H9 (cell line): ENCODE measurements around the gene NDUFA5. TPM values are rescaled to one million over a fixed set of nuclear protein-coding genes. Genes with fewer than 3 reads are reported as not detected.

Experiments
- DNase-seq: peaks from one replicate; pipeline ENCODE4 v3.0.0-alpha.2; 2017
- H2AFZ ChIP-seq: one replicate; pipeline ENCODE4 v1.6.1; 2013; ENCODE audit warnings: mild to moderate bottlenecking, low read length, control low read depth, moderate library complexity
- H2AK5ac ChIP-seq: 2 replicates; pipeline ENCODE4 v1.6.1; 2013; ENCODE audit warnings: low read length, control low read depth, mixed read lengths; ENCODE audit not compliant: insufficient read length
- H2BK120ac ChIP-seq: one replicate; pipeline ENCODE4 v1.6.1; 2013; ENCODE audit warnings: low read depth, mild to moderate bottlenecking, low read length, control low read depth, inconsistent platforms; ENCODE audit not compliant: poor library complexity, severe bottlenecking
- H2BK12ac ChIP-seq: 2 replicates; pipeline ENCODE4 v1.6.1; 2013; ENCODE audit warnings: low read length, control low read depth, mixed read lengths, low read depth; ENCODE audit not compliant: insufficient read length
- H2BK15ac ChIP-seq: 2 replicates; pipeline ENCODE4 v1.6.1; 2013; ENCODE audit warnings: low read depth, low read length, control low read depth
- H2BK20ac ChIP-seq: one replicate; pipeline ENCODE4 v1.6.1; 2013; ENCODE audit warnings: low read depth, mild to moderate bottlenecking, low read length, control low read depth, inconsistent platforms; ENCODE audit not compliant: poor library complexity, severe bottlenecking
- H2BK5ac ChIP-seq: 2 replicates; pipeline ENCODE4 v1.6.1; 2013; ENCODE audit warnings: low read length, control low read depth, mixed read lengths; ENCODE audit not compliant: insufficient read length
- H3K14ac ChIP-seq: 2 replicates; pipeline ENCODE4 v1.6.1; 2013; ENCODE audit warnings: low read length, control low read depth; ENCODE audit not compliant: insufficient read depth
- H3K18ac ChIP-seq: 2 replicates; pipeline ENCODE4 v1.6.1; 2013; ENCODE audit warnings: low read depth, mild to moderate bottlenecking, mixed read lengths, low read length, control low read depth; ENCODE audit not compliant: insufficient read length
- H3K23ac ChIP-seq: 2 replicates; pipeline ENCODE4 v1.6.1; 2013; ENCODE audit warnings: low read length, control low read depth, mixed read lengths, low read depth; ENCODE audit not compliant: insufficient read length
- H3K23me2 ChIP-seq: 2 replicates; pipeline ENCODE4 v1.6.1; 2013; ENCODE audit warnings: low read depth, mild to moderate bottlenecking, mixed read lengths, low read length, control low read depth; ENCODE audit not compliant: insufficient read length, poor library complexity, severe bottlenecking
- H3K27ac ChIP-seq: 2 replicates; pipeline ENCODE4 v1.5.1; 2013; ENCODE audit warnings: low read length, control low read depth, mixed read lengths, low read depth; ENCODE audit not compliant: insufficient read length
- H3K27me3 ChIP-seq: 2 replicates; pipeline ENCODE4 v1.6.1; 2013; ENCODE audit warnings: low read length, control low read depth, inconsistent platforms; ENCODE audit not compliant: insufficient read depth
- H3K4ac ChIP-seq: 2 replicates; pipeline ENCODE4 v1.6.1; 2013; ENCODE audit warnings: low read depth, mild to moderate bottlenecking, control low read depth, inconsistent platforms, low read length, moderate library complexity
- H3K4me1 ChIP-seq: 2 replicates; pipeline ENCODE4 v1.6.1; 2013; ENCODE audit warnings: low read length, control low read depth, inconsistent platforms; ENCODE audit not compliant: insufficient read depth
- H3K4me2 ChIP-seq: 2 replicates; pipeline ENCODE4 v1.6.1; 2013; ENCODE audit warnings: low read length, control low read depth, mixed read lengths; ENCODE audit not compliant: insufficient read length, insufficient read depth
- H3K56ac ChIP-seq: 2 replicates; pipeline ENCODE4 v1.6.1; 2013; ENCODE audit warnings: low read depth, mild to moderate bottlenecking, mixed read lengths, low read length, control low read depth; ENCODE audit not compliant: insufficient read length
- H3K79me1 ChIP-seq: 2 replicates; pipeline ENCODE4 v1.6.1; 2013; ENCODE audit warnings: low read depth, mild to moderate bottlenecking, moderate library complexity, low read length, control low read depth, inconsistent platforms; ENCODE audit not compliant: insufficient read depth, poor library complexity, severe bottlenecking
- H3K79me2 ChIP-seq: 2 replicates; pipeline ENCODE4 v1.6.1; 2013; ENCODE audit warnings: low read length, control low read depth, inconsistent platforms; ENCODE audit not compliant: insufficient read depth
- H3K9ac ChIP-seq: 2 replicates; pipeline ENCODE4 v1.6.1; 2013; ENCODE audit warnings: low read length, control low read depth, mixed read lengths; ENCODE audit not compliant: insufficient read length; ENCODE audit errors: extremely low read depth
- H3K9me3 ChIP-seq: one replicate; pipeline ENCODE4 v1.6.1; 2013; ENCODE audit warnings: low read depth, low read length, inconsistent platforms; ENCODE audit not compliant: control insufficient read depth
- H3T11ph ChIP-seq: one replicate; pipeline ENCODE4 v1.6.1; 2013; ENCODE audit warnings: mild to moderate bottlenecking, low read length, control low read depth, inconsistent platforms
- H4K20me1 ChIP-seq: one replicate; pipeline ENCODE4 v1.6.1; 2013; ENCODE audit not compliant: control insufficient read depth, insufficient read length, insufficient read depth
- H4K5ac ChIP-seq: 2 replicates; pipeline ENCODE4 v1.6.1; 2013; ENCODE audit warnings: low read depth, mild to moderate bottlenecking, mixed read lengths, low read length, control low read depth; ENCODE audit not compliant: insufficient read length
- H4K8ac ChIP-seq: replicated peaks from 2 replicates; pipeline ENCODE4 v1.6.1; 2013; ENCODE audit warnings: low read length, control low read depth, mixed read lengths, low read depth; ENCODE audit not compliant: insufficient read length
- H4K91ac ChIP-seq: 2 replicates; pipeline ENCODE4 v1.6.1; 2013; ENCODE audit warnings: low read depth, mild to moderate bottlenecking, moderate library complexity, mixed read lengths, low read length, control low read depth; ENCODE audit not compliant: insufficient read length
- H3K27ac Mint-ChIP-seq, 3 experiments: 2 replicates in 2 of 3; 3 replicates in 1 of 3; pipeline ENCODE4 v1.8.0; 2020 to 2021; ENCODE audit warnings: mixed read lengths in 3 of 3, mild to moderate bottlenecking in 1 of 3, moderate library complexity in 1 of 3
- H3K27me3 Mint-ChIP-seq: 2 replicates; pipeline ENCODE4 v1.8.0; 2021; ENCODE audit warnings: low read depth, mild to moderate bottlenecking, moderate library complexity, mixed read lengths
- H3K36me3 Mint-ChIP-seq, 3 experiments: 2 replicates in 2 of 3; 3 replicates in 1 of 3; pipeline ENCODE4 v1.8.0; 2020 to 2021; ENCODE audit warnings: low read depth in 3 of 3, mixed read lengths in 3 of 3; ENCODE audit not compliant: insufficient read depth in 1 of 3
- H3K4me1 Mint-ChIP-seq, 2 experiments: 2 replicates each; pipeline ENCODE4 v1.8.0; 2020; ENCODE audit warnings: mixed read lengths in 2 of 2
- H3K4me3 Mint-ChIP-seq, 2 experiments: 2 replicates in 1 of 2; 3 replicates in 1 of 2; pipeline ENCODE4 v1.8.0; 2020 to 2021; ENCODE audit warnings: mild to moderate bottlenecking in 2 of 2, mixed read lengths in 2 of 2, moderate library complexity in 1 of 2
- H3K9me3 Mint-ChIP-seq, 2 experiments: 2 replicates in 1 of 2; 3 replicates in 1 of 2; pipeline ENCODE4 v1.8.0; 2020; ENCODE audit warnings: mild to moderate bottlenecking in 2 of 2, mixed read lengths in 2 of 2, moderate library complexity in 1 of 2
- CTCF ChIP-seq: fragments of 200-600 bp; sonication (generic); conservative IDR thresholded peaks from 3 replicates; pipeline ENCODE4 v1.8.0; 2021; ENCODE audit warnings: antibody characterized with exemption, mild to moderate bottlenecking
- total RNA-seq: library from RNA; stranded (reverse); gene quantifications from 2 replicates; pipeline ENCODE4 v1.2.1, GENCODE V29; 2021

The NDUFA5 gene
- total RNA-seq, 1 experiment from 2014 or later: 76.5 TPM

- H3K4me3 Mint-ChIP-seq: no peak overlapping the region
- no peak overlapping the region for H3K18ac ChIP-seq
These were observed 21.8 kb upstream of the NDUFA5 start for GRCh38 chr7:123579416-123579815.

More at GRCh38 chr7:123579416-123579815, 21.8 kb upstream of the NDUFA5 start:
- Histone ChIP-seq H3K4ac (no peak overlapping the region), H2BK12ac (no peak overlapping the region), H3K23ac (no peak overlapping the region), H4K8ac (no peak overlapping the region), H3K27me3 (no peaks in the 10 kb centered on the region), H3K14ac (no peak overlapping the region), H3K79me2 (no peaks in the 10 kb centered on the region), H3K9me3 (no peaks in the 10 kb centered on the region), H4K91ac (no peak overlapping the region), H2AK5ac (no peak overlapping the region), H3K56ac (no peak overlapping the region), H3K4me2 (no peak overlapping the region), H2BK120ac (no peak overlapping the region), H2AFZ (no peak overlapping the region), H3K4me1 (peaks cover 4% of the 10 kb centered on the region; the same call in 1 of the 2 replicates), H2BK15ac (no peak overlapping the region), H4K20me1 (no peaks in the 10 kb centered on the region), H3K27ac (no peak overlapping the region), H4K5ac (no peak overlapping the region), H2BK20ac (no peak overlapping the region), H3K79me1 (no peaks in the 10 kb centered on the region), H2BK5ac (no peak overlapping the region), H3K9ac (no peak overlapping the region), H3K23me2 (no peaks in the 10 kb centered on the region), H3T11ph (no peak overlapping the region)
- Mint-ChIP-seq H3K4me1 (peaks cover 28 to 29% of the 10 kb centered on the region in 2 experiments), H3K9me3 (no peaks in the 10 kb centered on the region), H3K27me3 (no peaks in the 10 kb centered on the region), H3K27ac (no peak overlapping the region), H3K36me3 (no peaks in the 10 kb centered on the region)
- TF ChIP-seq CTCF: no peak
- DNase-seq: no peak
